HL-60 (cell line): ENCODE results near the gene GPHA2.

ENCODE experiments used
- DNase-seq, 2 experiments: peaks; one replicate each; pipeline ENCODE4 v3.0.0-alpha.2; 2010 to 2020; ENCODE audit warnings: low read depth in 1 of 2, low spot score in 1 of 2
- H3K27ac ChIP-seq: fragments of 250-450 bp; sonication (Bioruptor Pico); replicated peaks from 2 replicates; pipeline ENCODE4 v1.5.1; 2020; ENCODE audit warnings: mild to moderate bottlenecking, moderate library complexity
- H3K27me3 ChIP-seq: fragments of 250-450 bp; sonication (Bioruptor Pico); 2 replicates; pipeline ENCODE4 v1.5.1; 2021; ENCODE audit warnings: mild to moderate bottlenecking, moderate library complexity; ENCODE audit not compliant: insufficient read depth, poor library complexity, severe bottlenecking
- H3K4me3 ChIP-seq: replicated peaks from 2 replicates; pipeline ENCODE4 v1.5.1; 2011; ENCODE audit warnings: mild to moderate bottlenecking, control low read depth, low read length; ENCODE audit not compliant: insufficient read depth
- CTCF ChIP-seq: IDR thresholded peaks from one replicate; pipeline ENCODE4 v1.5.1; 2011; ENCODE audit warnings: low read length, control low read depth, inconsistent platforms; ENCODE audit not compliant: insufficient read depth
- GABPA ChIP-seq: IDR thresholded peaks from 2 replicates; pipeline ENCODE4 v1.6.1; 2012; ENCODE audit warnings: low read depth
- POLR2AphosphoS5 ChIP-seq: IDR thresholded peaks from 2 replicates; pipeline ENCODE4 v1.6.1; 2012; ENCODE audit warnings: low read depth
- REST ChIP-seq: IDR thresholded peaks from 2 replicates; pipeline ENCODE4 v1.6.1; 2012; ENCODE audit warnings: low read depth; ENCODE audit not compliant: insufficient replicate concordance
- SPI1 ChIP-seq: IDR thresholded peaks from 2 replicates; pipeline ENCODE4 v1.6.1; 2012; ENCODE audit warnings: low read depth, mild to moderate bottlenecking, borderline replicate concordance

The GPHA2 gene

GRCh38 chr11:64913171-64913727 lies 22.4 kb downstream of the GPHA2 start:
- DNase-seq, result no peak
- Histone ChIP-seq H3K27me3 (no peaks in the 10 kb centered on the region), H3K27ac (no peak overlapping the region), H3K4me3 (no peak overlapping the region)
- TF ChIP-seq SPI1, result no peak
- TF ChIP-seq CTCF, result no peak
- no peak for TF ChIP-seq POLR2AphosphoS5
- no peak for TF ChIP-seq GABPA
- TF ChIP-seq REST, result no peak

DNA sequence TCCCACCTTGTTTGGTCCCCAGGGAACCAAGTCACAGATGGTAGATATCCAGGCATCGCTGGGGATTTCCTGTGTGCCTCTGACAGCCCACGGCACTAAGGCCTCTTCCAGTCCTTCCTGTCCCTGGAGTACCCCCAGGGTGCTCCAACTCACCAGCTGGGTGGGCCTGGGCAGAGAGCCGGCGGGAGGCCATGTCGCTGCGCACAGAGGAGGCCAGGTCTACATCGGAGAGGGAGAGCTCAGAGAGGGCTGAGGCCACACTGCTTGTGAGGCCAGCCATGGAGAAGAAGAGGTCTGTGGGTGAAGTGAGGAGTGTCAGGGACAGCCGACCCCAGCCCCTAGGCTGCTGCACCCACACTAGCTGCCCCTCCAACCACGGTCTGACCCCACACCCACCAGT lies 24.0 kb downstream of the GPHA2 start:
- Histone ChIP-seq H3K4me3 (no peak overlapping the region), H3K27ac (no peak overlapping the region), H3K27me3 (no peaks in the 10 kb centered on the region)
- DNase-seq, result no peak
- TF ChIP-seq REST, result no peak
- no peak for TF ChIP-seq POLR2AphosphoS5
- TF ChIP-seq GABPA, result no peak
- TF ChIP-seq SPI1, result no peak
- TF ChIP-seq CTCF, result no peak

GRCh38 chr11:64911142-64911541 lies 24.6 kb downstream of the GPHA2 start:
- TF ChIP-seq REST (no peak), POLR2AphosphoS5 (no peak), GABPA (no peak), CTCF (no peak), SPI1 (no peak)
- no peak for DNase-seq
- no peak overlapping the region for H3K27ac ChIP-seq
- H3K27me3 ChIP-seq, result no peaks in the 10 kb centered on the region
- H3K4me3 ChIP-seq, result no peak overlapping the region
